SK-N-SH treated with all-trans-retinoic acid at 6 μM for 48 hours (cell line): Measurements from ENCODE around the gene GPR132.
A peak's percentile ranks its signal among the peaks of the same experiment; 100 is the strongest.

Source experiments
- ATAC-seq: fragments of 200-7000 bp; cut with Tn5 transposase; 3 replicates; pipeline ENCODE4 v1.9.1; 2020; ENCODE audit warnings: mild to moderate bottlenecking, moderate library complexity
- ARNTL ChIP-seq: fragments of 450-650 bp; formaldehyde crosslinking; IDR thresholded peaks from 2 replicates; pipeline ENCODE4 v1.5.0; 2020; ENCODE audit warnings: low read depth, mild to moderate bottlenecking, moderate library complexity, borderline replicate concordance
- BACH2 ChIP-seq: fragments of 250-450 bp; sonication (Bioruptor Pico); IDR thresholded peaks from 2 replicates; pipeline ENCODE4 v1.9.0; 2021; ENCODE audit warnings: mild to moderate bottlenecking, borderline replicate concordance
- CSRNP3 ChIP-seq: fragments of 250-450 bp; sonication (Bioruptor Pico); IDR thresholded peaks from 2 replicates; pipeline ENCODE4 v1.5.1; 2021; ENCODE audit warnings: mild to moderate bottlenecking, moderate library complexity
- ESRRG ChIP-seq: fragments of 250-450 bp; sonication (Bioruptor Pico); IDR thresholded peaks from 2 replicates; pipeline ENCODE4 v1.6.1; 2021; ENCODE audit warnings: mild to moderate bottlenecking
- GLIS3 ChIP-seq: fragments of 250-450 bp; sonication (Bioruptor Pico); IDR thresholded peaks from 2 replicates; pipeline ENCODE4 v1.5.0; 2020; ENCODE audit warnings: mild to moderate bottlenecking, moderate library complexity
- ISL1 ChIP-seq: fragments of 250-450 bp; sonication (Bioruptor Pico); IDR thresholded peaks from 2 replicates; pipeline ENCODE4 v2.1.2; 2022; ENCODE audit warnings: mild to moderate bottlenecking, moderate library complexity
- OSR1 ChIP-seq: fragments of 250-450 bp; sonication (Bioruptor Pico); IDR thresholded peaks from 2 replicates; pipeline ENCODE4 v1.8.0; 2022; ENCODE audit warnings: moderate library complexity, mild to moderate bottlenecking, inconsistent platforms
- POU6F1 ChIP-seq: fragments of 250-450 bp; sonication (Bioruptor Pico); IDR thresholded peaks from 2 replicates; pipeline ENCODE4 v1.8.0; 2021; ENCODE audit warnings: low read depth, mild to moderate bottlenecking, moderate library complexity, borderline replicate concordance
- RARB ChIP-seq: fragments of 250-450 bp; sonication (Bioruptor Pico); IDR thresholded peaks from 2 replicates; pipeline ENCODE4 v1.8.0; 2021; ENCODE audit warnings: mild to moderate bottlenecking, moderate library complexity
- TCF4 ChIP-seq: fragments of 250-450 bp; sonication (Bioruptor Pico); IDR thresholded peaks from 2 replicates; pipeline ENCODE4 v1.8.0; 2021; ENCODE audit warnings: mild to moderate bottlenecking, moderate library complexity, borderline replicate concordance
- TOX ChIP-seq: fragments of 250-450 bp; sonication (Bioruptor Pico); IDR thresholded peaks from 2 replicates; pipeline ENCODE4 v1.8.0; 2021; ENCODE audit warnings: mild to moderate bottlenecking, moderate library complexity, borderline replicate concordance
- TSHZ2 ChIP-seq: fragments of 250-450 bp; sonication (Bioruptor Pico); IDR thresholded peaks from 2 replicates; pipeline ENCODE4 v1.5.0; 2020; ENCODE audit warnings: mild to moderate bottlenecking, moderate library complexity
- ZC3H10 ChIP-seq: fragments of 250-450 bp; sonication (Bioruptor Pico); IDR thresholded peaks from 2 replicates; pipeline ENCODE4 v1.5.1; 2021; ENCODE audit warnings: mild to moderate bottlenecking, moderate library complexity
- ZFP3 ChIP-seq: fragments of 250-450 bp; sonication (Bioruptor Pico); IDR thresholded peaks from 2 replicates; pipeline ENCODE4 v1.5.0; 2020; ENCODE audit warnings: mild to moderate bottlenecking, moderate library complexity
- ZFP30 ChIP-seq: fragments of 450-650 bp; formaldehyde crosslinking; IDR thresholded peaks from 2 replicates; pipeline ENCODE4 v1.5.0; 2022; ENCODE audit warnings: mild to moderate bottlenecking, moderate library complexity
- ZNF565 ChIP-seq: fragments of 450-650 bp; formaldehyde crosslinking; conservative IDR thresholded peaks from 2 replicates; pipeline ENCODE4 v1.5.0; 2020; ENCODE audit warnings: low read depth, mild to moderate bottlenecking, moderate library complexity
- ZNF70 ChIP-seq: fragments of 450-650 bp; formaldehyde crosslinking; IDR thresholded peaks from 2 replicates; pipeline ENCODE4 v1.5.0; 2020; ENCODE audit warnings: mild to moderate bottlenecking, moderate library complexity
- ZNF8 ChIP-seq: fragments of 450-650 bp; formaldehyde crosslinking; IDR thresholded peaks from 2 replicates; pipeline ENCODE4 v1.5.0; 2020; ENCODE audit warnings: mild to moderate bottlenecking, moderate library complexity
- TF ChIP-seq, protein P1 (sequence below): fragments of 250-450 bp; sonication (Bioruptor Pico); IDR thresholded peaks from 2 replicates; pipeline ENCODE4 v1.8.0; 2020; ENCODE audit warnings: mild to moderate bottlenecking, moderate library complexity, borderline replicate concordance

GPR132 gene

DNA sequence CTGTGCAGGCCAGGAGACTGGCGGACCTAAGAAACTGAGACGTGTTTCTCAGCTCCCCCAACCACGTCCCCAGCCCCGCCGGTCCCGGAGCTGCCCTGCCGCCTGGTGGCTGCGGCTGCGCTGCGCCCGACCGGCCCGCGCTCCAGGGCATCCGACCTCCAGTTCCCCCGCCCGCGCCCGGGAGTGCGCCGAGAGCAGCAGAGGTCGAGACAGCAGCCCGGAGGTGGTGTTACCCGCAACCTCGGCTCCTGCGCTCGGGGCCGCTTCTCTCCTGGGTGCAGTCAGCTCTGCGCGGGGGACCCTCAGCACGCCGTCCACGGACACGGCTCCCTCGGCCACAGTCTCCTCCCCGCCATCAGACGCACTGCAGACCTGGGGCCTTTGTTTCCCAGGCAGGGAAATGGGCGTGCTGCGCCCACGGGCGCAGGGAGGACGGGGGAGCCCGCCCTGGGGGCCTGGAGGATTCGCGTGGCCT lies 21.6 kb upstream of the GPR132 start (continued):
- TF ChIP-seq, protein P1, sequence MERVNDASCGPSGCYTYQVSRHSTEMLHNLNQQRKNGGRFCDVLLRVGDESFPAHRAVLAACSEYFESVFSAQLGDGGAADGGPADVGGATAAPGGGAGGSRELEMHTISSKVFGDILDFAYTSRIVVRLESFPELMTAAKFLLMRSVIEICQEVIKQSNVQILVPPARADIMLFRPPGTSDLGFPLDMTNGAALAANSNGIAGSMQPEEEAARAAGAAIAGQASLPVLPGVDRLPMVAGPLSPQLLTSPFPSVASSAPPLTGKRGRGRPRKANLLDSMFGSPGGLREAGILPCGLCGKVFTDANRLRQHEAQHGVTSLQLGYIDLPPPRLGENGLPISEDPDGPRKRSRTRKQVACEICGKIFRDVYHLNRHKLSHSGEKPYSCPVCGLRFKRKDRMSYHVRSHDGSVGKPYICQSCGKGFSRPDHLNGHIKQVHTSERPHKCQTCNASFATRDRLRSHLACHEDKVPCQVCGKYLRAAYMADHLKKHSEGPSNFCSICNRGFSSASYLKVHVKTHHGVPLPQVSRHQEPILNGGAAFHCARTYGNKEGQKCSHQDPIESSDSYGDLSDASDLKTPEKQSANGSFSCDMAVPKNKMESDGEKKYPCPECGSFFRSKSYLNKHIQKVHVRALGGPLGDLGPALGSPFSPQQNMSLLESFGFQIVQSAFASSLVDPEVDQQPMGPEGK (CRISPR knock-in tag), result peak; percentile 49; the same call in 1 of the 2 replicates
- no peak for TF ChIP-seq ZC3H10 (CRISPR knock-in tag)

GRCh38 chr14:105085766-105086165 lies 20.5 kb upstream of the GPR132 start:
- TF ChIP-seq ISL1 (CRISPR knock-in tag), result no peak
- no peak for TF ChIP-seq OSR1 (CRISPR knock-in tag)
- TF ChIP-seq BACH2, result no peak
- no peak for TF ChIP-seq TOX (CRISPR knock-in tag)
- TF ChIP-seq ZNF8, result no peak
- no peak for TF ChIP-seq ZFP3
- no peak for TF ChIP-seq GLIS3 (CRISPR knock-in tag)
- TF ChIP-seq TSHZ2 (CRISPR knock-in tag), result no peak
- TF ChIP-seq TCF4 (CRISPR knock-in tag), result no peak
- ATAC-seq, result no peak

- ATAC-seq, result no peak
- no peak for TF ChIP-seq TOX (CRISPR knock-in tag)
- no peak for TF ChIP-seq TCF4 (CRISPR knock-in tag)
These were observed 19.7 kb upstream of the GPR132 start for GRCh38 chr14:105084741-105085571.

GRCh38 chr14:105083926-105084685 lies 18.9 kb upstream of the GPR132 start:
- no peak for TF ChIP-seq ZC3H10 (CRISPR knock-in tag)
- no peak for TF ChIP-seq ZNF8
- TF ChIP-seq ISL1 (CRISPR knock-in tag), result no peak
- TF ChIP-seq BACH2, result no peak
- TF ChIP-seq ZFP30 (CRISPR knock-in tag), result no peak
- TF ChIP-seq RARB (CRISPR knock-in tag), result no peak
- TF ChIP-seq ARNTL, result no peak
- no peak for TF ChIP-seq ZFP3
- TF ChIP-seq ESRRG (CRISPR knock-in tag), result no peak
- no peak for ATAC-seq

DNA sequence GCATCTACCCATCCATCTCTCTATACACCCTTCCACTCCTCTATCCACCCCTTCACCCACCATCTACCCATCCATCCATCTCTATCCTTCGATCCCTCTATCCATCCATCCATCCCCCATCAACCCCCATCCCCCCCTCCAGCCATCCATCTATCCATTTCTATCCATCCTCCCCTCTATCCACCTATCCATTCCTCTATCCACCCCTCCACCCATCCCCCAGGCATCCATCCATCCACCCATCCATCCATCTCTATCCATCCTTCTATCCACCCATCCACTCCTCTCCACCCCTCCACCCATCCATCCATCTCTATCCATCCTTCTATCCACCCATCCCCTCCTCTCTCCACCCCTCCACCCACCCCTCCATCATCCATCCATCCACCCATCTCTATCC lies 17.5 kb upstream of the GPR132 start:
- no peak for ATAC-seq

More for the DNA sequence above, 17.5 kb upstream of the GPR132 start:
- TF ChIP-seq BACH2 (no peak), POU6F1 (no peak), ZFP30 (CRISPR knock-in tag) (no peak), ZFP3 (no peak), CSRNP3 (no peak), ZNF8 (no peak), ZNF565 (no peak), ZNF70 (CRISPR knock-in tag) (no peak), TSHZ2 (CRISPR knock-in tag) (no peak), ISL1 (CRISPR knock-in tag) (no peak)
- TF ChIP-seq, all 23 proteins: peak for 0
